ENCODE measurements around the gene TFPT. TPM values are rescaled to one million over a fixed set of nuclear protein-coding genes. Genes with fewer than 3 reads are reported as not detected.

TFPT gene
- total and polyA plus RNA-seq, 7 donors, result 11.0 to 38.3 (median 22.9) TPM

GRCh38 chr19:54137699-54138488 lies 22.4 kb upstream of the TFPT start, which contains the start of gene CNOT3:
Gene CNOT3 (plus strand): TSS chr19:54137762. CDS start chr19:54142979, 5,217 bp downstream.
- WGBS, 3 donors, result 0 to 1% (median 1%) methylated on average over 43 to 101 of the region's 103 CpGs
- peak; percentile 4 for TF ChIP-seq CTCF (IDR thresholded peaks at IDR 0.05)
- H3K36me3 ChIP-seq (ENCODE audit: insufficient read depth in 1 of 2, low read depth in 1 of 2), result peaks cover 0 to 33% of the 10 kb centered on the region in 2 donors
- ATAC-seq, result no peak
- intact Hi-C loops (cut with DNase I), result no loop called here
- peak within 1 kb of the TSS; percentile 95 for H3K4me3 ChIP-seq
- no peaks in the 10 kb centered on the region for H3K27me3 ChIP-seq (ENCODE audit: insufficient read depth in 3 of 3, low read length in 2 of 3)
- peak within 1 kb of the TSS; percentile 95 for H3K27ac ChIP-seq
- no peaks in the 10 kb centered on the region for H3K9me3 ChIP-seq
- peaks cover 31% of the 10 kb centered on the region for H3K4me1 ChIP-seq
- DNase-seq, result peak in 1 of 2 donors; percentile 73

DNA sequence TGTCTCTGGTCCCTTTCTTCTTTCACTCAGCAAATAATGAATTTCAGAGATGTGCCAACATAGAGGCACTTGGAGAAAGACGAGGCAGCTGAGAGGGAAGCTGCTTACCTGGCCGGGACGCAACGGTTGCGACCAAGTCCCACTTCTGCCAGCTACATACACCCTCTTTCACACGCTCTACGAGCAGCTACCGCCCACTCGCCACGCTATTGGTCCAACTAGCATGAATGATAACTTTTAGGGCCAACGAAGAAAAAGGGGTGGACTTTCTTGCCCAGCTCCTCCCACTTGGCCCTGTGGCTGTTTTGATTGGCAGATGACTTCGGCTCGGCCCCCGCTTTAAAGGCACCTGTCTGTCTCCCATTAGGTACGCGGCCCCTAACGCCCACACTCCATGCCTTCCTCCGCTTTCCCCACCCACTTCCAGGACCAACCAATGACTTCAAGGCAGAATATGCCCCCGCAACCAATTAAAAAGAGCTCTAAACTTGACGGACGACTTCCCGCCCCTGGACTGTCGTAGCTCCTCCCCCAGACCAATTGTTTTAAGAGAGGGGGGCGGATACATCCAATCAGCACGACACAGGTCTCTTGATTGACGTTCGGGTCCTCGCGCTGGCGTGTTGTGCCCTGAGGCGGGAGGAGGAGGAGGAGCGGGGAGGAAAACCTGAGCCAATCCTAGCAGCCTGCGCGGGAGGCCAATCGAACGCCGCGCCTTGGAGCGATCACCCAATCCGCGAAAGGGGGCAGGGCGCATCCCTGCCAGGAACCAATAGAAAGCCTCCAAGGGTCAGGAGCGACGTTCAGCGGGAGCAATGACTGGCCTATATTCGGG lies 21.6 kb upstream of the TFPT start:
- peak; percentile 89 to 91 (median 90) for ATAC-seq
- TF ChIP-seq CTCF (IDR thresholded peaks at IDR 0.05), result no peak
- Histone ChIP-seq H3K27me3 (ENCODE audit: insufficient read depth in 3 of 3, low read length in 2 of 3) (no peaks in the 10 kb centered on the region), H3K4me3 (peak overlapping the region; percentile 95), H3K27ac (peak overlapping the region; percentile 95), H3K9me3 (no peaks in the 10 kb centered on the region), H3K36me3 (ENCODE audit: insufficient read depth in 1 of 2, low read depth in 1 of 2) (peaks cover 0 to 34% of the 10 kb centered on the region in 2 donors), H3K4me1 (peaks cover 31% of the 10 kb centered on the region)
- peak; percentile 100 for DNase-seq
- intact Hi-C loops (cut with DNase I), result no loop called here
- 0 to 1% (median 0%) methylated on average over 40 to 46 of the region's 46 CpGs for WGBS, 3 donors

DNA sequence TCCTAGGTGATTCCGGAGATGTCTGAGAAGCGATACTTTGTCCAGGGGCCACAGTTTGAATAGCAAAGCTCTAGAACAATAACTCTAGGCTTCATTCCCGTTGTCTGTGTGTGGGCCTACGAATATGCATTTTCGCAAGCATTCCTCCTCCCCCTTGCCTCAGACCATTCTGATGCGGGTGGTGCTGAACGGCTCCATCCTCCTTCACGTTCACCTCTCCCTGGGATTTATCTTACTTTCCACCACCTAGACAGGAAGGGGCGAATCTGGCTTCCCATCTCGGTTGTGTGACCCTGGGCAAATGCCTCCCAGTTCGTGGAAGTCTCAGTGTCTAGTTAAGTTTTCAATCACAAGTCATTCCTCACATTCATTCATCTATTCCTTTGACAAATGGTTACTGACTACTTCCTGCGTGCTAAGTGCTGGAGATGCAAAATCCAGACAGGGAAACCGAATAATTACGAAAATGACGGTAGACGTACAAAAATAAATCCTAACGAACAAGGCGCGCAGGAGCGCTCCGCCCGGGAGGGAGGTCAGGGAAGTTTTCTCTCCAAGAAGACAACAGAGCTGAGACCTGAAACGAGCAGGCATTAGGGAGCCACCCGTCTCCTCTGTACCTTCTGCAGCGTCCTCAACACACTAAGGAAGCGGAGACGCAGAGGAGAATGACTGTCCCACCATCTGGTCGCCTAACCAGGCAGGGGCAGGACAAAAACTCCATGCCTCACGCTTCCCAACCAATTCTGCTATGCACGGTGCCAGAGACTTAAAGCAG lies 20.8 kb upstream of the TFPT start:
- 4 to 5% (median 5%) methylated on average over 30 of the region's 30 CpGs for WGBS, 3 donors
- intact Hi-C loops (cut with DNase I), result no loop called here
- ATAC-seq (peak in 1 of 4 donors; percentile 1), DNase-seq (no peak)
- H3K4me1 ChIP-seq, result peaks cover 31% of the 10 kb centered on the region
- TF ChIP-seq CTCF (IDR thresholded peaks at IDR 0.05), result no peak
- H3K9me3 ChIP-seq, result no peaks in the 10 kb centered on the region
- H3K4me3 ChIP-seq, result peak overlapping the region; percentile 65
- H3K36me3 ChIP-seq (ENCODE audit: insufficient read depth in 1 of 2, low read depth in 1 of 2), result peaks cover 2 to 35% of the 10 kb centered on the region in 2 donors
- H3K27ac ChIP-seq, result peak overlapping the region; percentile 69
- no peaks in the 10 kb centered on the region for H3K27me3 ChIP-seq (ENCODE audit: insufficient read depth in 3 of 3, low read length in 2 of 3)

GRCh38 chr19:54133957-54134590 lies 18.6 kb upstream of the TFPT start:
- Histone ChIP-seq H3K9me3 (no peaks in the 10 kb centered on the region), H3K27ac (no peak overlapping the region), H3K27me3 (ENCODE audit: insufficient read depth in 3 of 3, low read length in 2 of 3) (no peaks in the 10 kb centered on the region), H3K4me3 (no peak overlapping the region), H3K4me1 (peaks cover 16% of the 10 kb centered on the region), H3K36me3 (ENCODE audit: insufficient read depth in 1 of 2, low read depth in 1 of 2) (peaks cover 2 to 42% of the 10 kb centered on the region in 2 donors)
- TF ChIP-seq CTCF (IDR thresholded peaks at IDR 0.05), result no peak
- DNase-seq (no peak), ATAC-seq (no peak)
- intact Hi-C loops (cut with DNase I), result no loop called here
- WGBS, 3 donors, result 64 to 71% (median 65%) methylated on average over 2 of the region's 2 CpGs

Data from psoas muscle (tissue), 8 donors.